ENCODE results near the gene THBD.
A peak's percentile ranks its signal among the peaks of the same experiment; 100 is the strongest.

THBD gene

GRCh38 chr20:23094213-23094896, 44.9 kb upstream of the THBD start:
- peak; percentile 36 for DNase-seq (ENCODE audit: low spot score)
- TF ChIP-seq CTCF (IDR thresholded peaks at IDR 0.05): no peak
- H3K27ac ChIP-seq: no peak overlapping the region
- H3K4me3 ChIP-seq: no peak overlapping the region

- Histone ChIP-seq H3K4me3 (no peak overlapping the region), H3K27ac (no peak overlapping the region)
- peak; percentile 57 for DNase-seq (ENCODE audit: low spot score)
- no peak for TF ChIP-seq CTCF (IDR thresholded peaks at IDR 0.05)
Observed at GRCh38 chr20:23093613-23094012, 44.1 kb upstream of the THBD start.

- no peak overlapping the region for H3K27ac ChIP-seq
- H3K4me3 ChIP-seq: no peak overlapping the region
- peak; percentile 33 for DNase-seq (ENCODE audit: low spot score)
- no peak for TF ChIP-seq CTCF (IDR thresholded peaks at IDR 0.05)
Observed at GRCh38 chr20:23092861-23093495, 43.5 kb upstream of the THBD start.

- H3K4me3 ChIP-seq: no peak overlapping the region
- DNase-seq (ENCODE audit: low spot score): no peak
- no peak overlapping the region for H3K27ac ChIP-seq
- no peak for TF ChIP-seq CTCF (IDR thresholded peaks at IDR 0.05)
Observed at GRCh38 chr20:23092384-23092756, 42.9 kb upstream of the THBD start.

- H3K4me3 ChIP-seq: no peak overlapping the region
- no peak for TF ChIP-seq CTCF (IDR thresholded peaks at IDR 0.05)
- no peak overlapping the region for H3K27ac ChIP-seq
- peak; percentile 52 for DNase-seq (ENCODE audit: low spot score)
Observed at GRCh38 chr20:23091721-23092383, 42.4 kb upstream of the THBD start.

GRCh38 chr20:23090878-23091277, 41.4 kb upstream of the THBD start:
- no peak overlapping the region for H3K27ac ChIP-seq
- no peak for DNase-seq (ENCODE audit: low spot score)
- no peak for TF ChIP-seq CTCF (IDR thresholded peaks at IDR 0.05)
- H3K4me3 ChIP-seq: no peak overlapping the region

Data from coronary artery (tissue), 2 donors.